ENCODE measurements around the gene NUP98. TPM values are rescaled to one million over a fixed set of nuclear protein-coding genes. Genes with fewer than 3 reads are reported as not detected.

Gene NUP98
- total and polyA plus RNA-seq, 9 donors: 38.5 to 126 (median 77.6) TPM

DNA sequence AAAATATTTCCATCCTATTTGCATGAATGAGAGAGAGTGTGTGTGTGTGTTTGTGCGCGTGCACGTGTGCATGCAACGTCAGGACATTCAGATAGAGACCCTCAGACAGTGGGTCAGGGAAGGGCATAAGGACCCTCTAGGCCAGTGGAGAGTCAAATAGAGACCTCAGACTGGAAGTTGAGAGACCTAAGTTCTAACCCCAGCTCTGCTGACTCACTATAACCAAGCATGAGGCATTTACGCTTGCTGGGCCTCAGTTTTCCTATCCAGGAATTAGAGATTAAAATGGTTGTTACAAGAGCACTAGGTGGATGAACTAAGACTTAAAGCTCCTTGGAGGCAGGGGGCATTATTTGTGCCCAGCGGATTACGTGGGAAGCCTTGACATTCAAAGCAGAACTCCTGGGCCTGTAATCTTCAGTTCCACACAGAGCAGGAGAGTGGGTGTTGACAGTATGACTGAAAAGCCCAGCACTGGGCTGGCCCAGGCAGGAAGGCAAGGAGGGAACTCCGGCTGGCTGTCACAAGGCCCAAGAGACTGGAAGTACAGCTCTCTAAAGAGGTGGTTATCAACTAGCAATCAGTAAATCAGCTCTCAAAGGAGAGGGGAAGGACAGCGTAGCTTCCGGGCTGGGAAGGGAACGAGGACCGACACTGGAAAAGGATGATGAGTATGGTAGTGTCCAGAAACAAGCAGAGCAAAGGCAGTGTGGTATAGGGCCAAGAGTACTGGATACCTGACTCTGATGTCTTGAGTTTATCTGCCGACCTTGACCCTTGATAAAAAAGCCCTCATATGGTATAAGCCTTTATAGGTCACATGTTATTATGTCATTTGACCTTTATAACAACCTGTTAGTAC, 34.3 kb upstream of the NUP98 start:
- intact Hi-C loops (cut with DNase I): no loop called here
- Histone ChIP-seq H3K36me3 (no peaks in the 10 kb centered on the region), H3K4me1 (ENCODE audit: insufficient read depth) (peaks cover 8% of the 10 kb centered on the region), H3K9me3 (no peaks in the 10 kb centered on the region), H3K27ac (no peak overlapping the region), H3K27me3 (no peaks in the 10 kb centered on the region), H3K4me3 (no peak overlapping the region)
- 81 to 87% (median 84%) methylated on average over 12 to 13 of the region's 13 CpGs for WGBS, 3 donors
- TF ChIP-seq EP300 (IDR thresholded peaks at IDR 0.05) (no peak), POLR2A (IDR thresholded peaks at IDR 0.05) (no peak)
- TF ChIP-seq, protein P1, sequence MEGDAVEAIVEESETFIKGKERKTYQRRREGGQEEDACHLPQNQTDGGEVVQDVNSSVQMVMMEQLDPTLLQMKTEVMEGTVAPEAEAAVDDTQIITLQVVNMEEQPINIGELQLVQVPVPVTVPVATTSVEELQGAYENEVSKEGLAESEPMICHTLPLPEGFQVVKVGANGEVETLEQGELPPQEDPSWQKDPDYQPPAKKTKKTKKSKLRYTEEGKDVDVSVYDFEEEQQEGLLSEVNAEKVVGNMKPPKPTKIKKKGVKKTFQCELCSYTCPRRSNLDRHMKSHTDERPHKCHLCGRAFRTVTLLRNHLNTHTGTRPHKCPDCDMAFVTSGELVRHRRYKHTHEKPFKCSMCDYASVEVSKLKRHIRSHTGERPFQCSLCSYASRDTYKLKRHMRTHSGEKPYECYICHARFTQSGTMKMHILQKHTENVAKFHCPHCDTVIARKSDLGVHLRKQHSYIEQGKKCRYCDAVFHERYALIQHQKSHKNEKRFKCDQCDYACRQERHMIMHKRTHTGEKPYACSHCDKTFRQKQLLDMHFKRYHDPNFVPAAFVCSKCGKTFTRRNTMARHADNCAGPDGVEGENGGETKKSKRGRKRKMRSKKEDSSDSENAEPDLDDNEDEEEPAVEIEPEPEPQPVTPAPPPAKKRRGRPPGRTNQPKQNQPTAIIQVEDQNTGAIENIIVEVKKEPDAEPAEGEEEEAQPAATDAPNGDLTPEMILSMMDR (IDR thresholded peaks at IDR 0.05): no peak
- DNase-seq: no peak

DNA sequence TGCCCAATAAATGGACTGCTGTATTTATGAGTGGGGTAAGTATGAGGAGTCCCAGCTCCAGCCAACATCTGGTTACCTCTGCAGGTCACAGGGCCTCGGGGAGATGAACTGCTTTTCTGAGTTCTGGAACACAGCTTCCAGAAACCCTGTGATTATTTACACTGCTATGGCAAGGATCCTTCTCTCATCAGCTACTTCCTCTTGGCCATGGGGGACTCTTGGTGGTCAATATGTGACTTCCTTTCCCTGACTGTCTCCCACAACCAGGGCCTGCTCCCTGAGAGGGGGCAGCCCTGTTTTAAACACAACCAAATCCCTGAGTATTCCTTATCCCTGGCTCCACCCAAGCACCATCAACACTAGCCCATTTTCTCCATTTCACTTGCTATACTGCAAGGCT, 33.4 kb upstream of the NUP98 start:
- no peak overlapping the region for H3K27ac ChIP-seq

DNA sequence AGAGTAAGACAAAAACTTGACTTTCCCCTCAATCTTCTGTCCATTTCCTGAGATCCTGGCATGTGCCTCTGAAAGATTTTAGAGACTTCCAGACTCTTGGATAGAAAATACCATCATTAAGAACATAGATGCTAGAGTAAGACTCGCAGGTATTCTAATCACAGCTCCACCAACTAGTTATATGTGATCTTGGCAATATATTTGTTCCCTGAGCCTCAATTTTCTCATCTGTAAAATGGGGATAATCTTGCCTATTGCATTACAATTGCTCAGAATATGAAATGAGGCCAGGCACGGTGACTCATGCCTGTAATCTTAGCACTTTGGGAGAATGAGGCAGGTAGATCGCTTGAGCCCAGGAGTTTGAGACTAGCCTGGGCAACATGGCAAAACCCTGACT, 32.7 kb upstream of the NUP98 start:
- Histone ChIP-seq H3K4me1 (ENCODE audit: insufficient read depth) (peaks cover 2% of the 10 kb centered on the region), H3K4me3 (no peak overlapping the region), H3K27ac (no peak overlapping the region), H3K9me3 (no peaks in the 10 kb centered on the region), H3K27me3 (no peaks in the 10 kb centered on the region), H3K36me3 (no peaks in the 10 kb centered on the region)
- WGBS, 3 donors: 93 to 98% (median 95%) methylated on average over 3 of the region's 3 CpGs
- DNase-seq: no peak
- TF ChIP-seq POLR2A (IDR thresholded peaks at IDR 0.05) (no peak), EP300 (IDR thresholded peaks at IDR 0.05) (no peak)
- TF ChIP-seq, protein P1 (IDR thresholded peaks at IDR 0.05): no peak
- intact Hi-C loops (cut with DNase I): no loop called here

More for the DNA sequence above, 33.4 kb upstream of the NUP98 start:
- Histone ChIP-seq H3K4me1 (ENCODE audit: insufficient read depth) (peaks cover 5% of the 10 kb centered on the region), H3K9me3 (no peaks in the 10 kb centered on the region), H3K27me3 (no peaks in the 10 kb centered on the region), H3K4me3 (no peak overlapping the region), H3K36me3 (no peaks in the 10 kb centered on the region)
- intact Hi-C loops (cut with DNase I): no loop called here
- TF ChIP-seq POLR2A (IDR thresholded peaks at IDR 0.05) (no peak), EP300 (IDR thresholded peaks at IDR 0.05) (no peak)
- TF ChIP-seq, protein P1 (IDR thresholded peaks at IDR 0.05): no peak
- 60 to 77% (median 74%) methylated on average over 1 of the region's 1 CpG for WGBS, 3 donors
- DNase-seq: no peak

DNA sequence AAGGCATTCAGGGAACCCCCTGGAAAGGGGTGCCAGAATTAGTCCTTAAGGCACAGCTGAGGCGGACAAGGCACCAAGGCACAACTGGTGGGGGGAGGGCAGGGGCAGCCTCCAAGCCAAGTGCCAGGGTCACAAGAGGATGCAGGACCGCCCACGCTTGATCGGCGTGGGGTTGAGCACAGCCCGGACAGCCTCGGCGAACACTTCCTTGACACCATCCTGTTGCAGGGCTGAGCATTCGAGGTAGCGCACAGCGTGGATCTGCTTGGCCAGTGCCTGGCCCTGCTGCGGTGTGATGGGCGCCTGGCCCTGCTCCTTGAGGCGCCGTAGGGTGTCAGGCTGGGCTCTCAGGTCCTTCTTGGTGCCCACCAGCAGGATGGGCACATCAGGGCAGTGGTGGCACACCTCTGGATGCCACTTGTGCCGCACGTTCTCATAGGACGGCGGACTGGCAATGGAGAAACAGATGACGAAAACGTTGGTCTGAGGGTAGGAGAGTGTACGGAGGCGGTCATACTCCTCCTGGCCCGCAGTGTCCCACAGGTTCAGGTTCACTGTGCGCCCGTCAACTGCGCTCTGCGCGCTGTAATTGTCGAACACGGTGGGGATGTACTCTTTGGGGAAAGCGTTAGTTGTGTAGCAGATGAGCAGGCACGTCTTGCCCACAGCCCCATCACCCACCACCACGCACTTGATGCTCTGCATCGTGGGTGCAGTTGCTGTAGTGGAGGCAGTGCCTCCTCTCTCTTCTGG, 30.3 kb upstream of the NUP98 start:
- no peak overlapping the region for H3K4me3 ChIP-seq
- H3K9me3 ChIP-seq: no peaks in the 10 kb centered on the region
- no peak for DNase-seq
- no peaks in the 10 kb centered on the region for H3K4me1 ChIP-seq (ENCODE audit: insufficient read depth)
- TF ChIP-seq POLR2A (IDR thresholded peaks at IDR 0.05): no peak
- intact Hi-C loops (cut with DNase I): no loop called here
- H3K27ac ChIP-seq: no peak overlapping the region
- WGBS, 3 donors: 87 to 89% (median 89%) methylated on average over 35 of the region's 35 CpGs
- no peaks in the 10 kb centered on the region for H3K27me3 ChIP-seq
- H3K36me3 ChIP-seq: no peaks in the 10 kb centered on the region

Data from ovary (tissue), 9 donors.